Ishikawa (cell line): Measurements from ENCODE around the gene PHYHD1.
A peak's percentile ranks its signal among the peaks of the same experiment; 100 is the strongest.

Source experiments
- CEBPB ChIP-seq: IDR thresholded peaks from 2 replicates; pipeline ENCODE4 v1.6.1; 2012
- CREB1 ChIP-seq: IDR thresholded peaks from 2 replicates; pipeline ENCODE4 v1.6.1; 2012; ENCODE audit warnings: low read depth
- EGR1 ChIP-seq: IDR thresholded peaks from 2 replicates; pipeline ENCODE4 v1.6.1; 2012
- EP300 ChIP-seq: IDR thresholded peaks from 2 replicates; pipeline ENCODE4 v1.6.1; 2012; ENCODE audit warnings: borderline replicate concordance
- FOXM1 ChIP-seq: IDR thresholded peaks from 2 replicates; pipeline ENCODE4 v1.6.1; 2012; ENCODE audit warnings: low read depth, borderline replicate concordance
- MAX ChIP-seq: IDR thresholded peaks from 2 replicates; pipeline ENCODE4 v1.6.1; 2012
- NFIC ChIP-seq: IDR thresholded peaks from 2 replicates; pipeline ENCODE4 v1.6.1; 2012
- RAD21 ChIP-seq: IDR thresholded peaks from 2 replicates; pipeline ENCODE4 v1.6.1; 2012; ENCODE audit warnings: low read depth
- REST ChIP-seq: IDR thresholded peaks from 2 replicates; pipeline ENCODE4 v1.6.1; 2012; ENCODE audit warnings: low read depth, mild to moderate bottlenecking
- TAF1 ChIP-seq: IDR thresholded peaks from 2 replicates; pipeline ENCODE4 v1.6.1; 2012; ENCODE audit warnings: low read depth, mild to moderate bottlenecking
- TCF12 ChIP-seq: IDR thresholded peaks from 2 replicates; pipeline ENCODE4 v1.6.1; 2012; ENCODE audit warnings: low read depth
- TEAD4 ChIP-seq: IDR thresholded peaks from 2 replicates; pipeline ENCODE4 v1.6.1; 2012
- USF1 ChIP-seq: IDR thresholded peaks from 2 replicates; pipeline ENCODE4 v1.6.1; 2012
- YY1 ChIP-seq: IDR thresholded peaks from 2 replicates; pipeline ENCODE4 v1.6.1; 2012; ENCODE audit warnings: low read depth
- ZBTB7A ChIP-seq: IDR thresholded peaks from 2 replicates; pipeline ENCODE4 v1.6.1; 2012; ENCODE audit warnings: low read depth

PHYHD1 gene

GRCh38 chr9:128920381-128921058 is at the start of gene PHYHD1:
Gene PHYHD1 (plus strand): TSS chr9:128920982. CDS start chr9:128922324, 1,342 bp downstream.
- TF ChIP-seq TCF12 (no peak), EP300 (no peak), RAD21 (no peak), ZBTB7A (no peak), NFIC (no peak), YY1 (no peak), USF1 (no peak), REST (no peak), CEBPB (no peak), TEAD4 (no peak), TAF1 (no peak), EGR1 (no peak), CREB1 (no peak), MAX (no peak), FOXM1 (no peak)

GRCh38 chr9:128877852-128878251 is 42.9 kb upstream of the PHYHD1 start:
- no peak for TF ChIP-seq EP300
- 0 out of 2 replicates have a peak, but pooled peaks have one; percentile 13 for TF ChIP-seq RAD21
- no peak for TF ChIP-seq CREB1

GRCh38 chr9:128881884-128882676 is 38.7 kb upstream of the PHYHD1 start, which contains the start of the genes KYAT1 and LRRC8A:
Gene KYAT1 (minus strand): TSS chr9:128881950. CDS start chr9:128845405, 36,545 bp downstream.
Gene LRRC8A (plus strand): TSS chr9:128882133. CDS start chr9:128907165, 25,032 bp downstream.
- TF ChIP-seq YY1 (peak; percentile 97), TAF1 (no peak; the same call in 1 of the 2 replicates), CEBPB (no peak), EGR1 (peak; percentile 85), TEAD4 (peak; percentile 16; the same call in 1 of the 2 replicates), REST (no peak), FOXM1 (no peak), CREB1 (peak; percentile 84), NFIC (no peak), EP300 (peak; percentile 32; the same call in 1 of the 2 replicates), TCF12 (peak; percentile 46; the same call in 1 of the 2 replicates), MAX (peak; percentile 85), ZBTB7A (no peak; the same call in 1 of the 2 replicates), RAD21 (no peak), USF1 (peak; percentile 23; the same call in 1 of the 2 replicates)

- TF ChIP-seq ZBTB7A: no peak
- TF ChIP-seq EGR1: no peak
- TF ChIP-seq TEAD4: no peak
- TF ChIP-seq REST: no peak
- no peak for TF ChIP-seq RAD21
Measured at GRCh38 chr9:128882677-128883603, 37.8 kb upstream of the PHYHD1 start.
